Measurements from ENCODE around the gene PTPN14.

DNA sequence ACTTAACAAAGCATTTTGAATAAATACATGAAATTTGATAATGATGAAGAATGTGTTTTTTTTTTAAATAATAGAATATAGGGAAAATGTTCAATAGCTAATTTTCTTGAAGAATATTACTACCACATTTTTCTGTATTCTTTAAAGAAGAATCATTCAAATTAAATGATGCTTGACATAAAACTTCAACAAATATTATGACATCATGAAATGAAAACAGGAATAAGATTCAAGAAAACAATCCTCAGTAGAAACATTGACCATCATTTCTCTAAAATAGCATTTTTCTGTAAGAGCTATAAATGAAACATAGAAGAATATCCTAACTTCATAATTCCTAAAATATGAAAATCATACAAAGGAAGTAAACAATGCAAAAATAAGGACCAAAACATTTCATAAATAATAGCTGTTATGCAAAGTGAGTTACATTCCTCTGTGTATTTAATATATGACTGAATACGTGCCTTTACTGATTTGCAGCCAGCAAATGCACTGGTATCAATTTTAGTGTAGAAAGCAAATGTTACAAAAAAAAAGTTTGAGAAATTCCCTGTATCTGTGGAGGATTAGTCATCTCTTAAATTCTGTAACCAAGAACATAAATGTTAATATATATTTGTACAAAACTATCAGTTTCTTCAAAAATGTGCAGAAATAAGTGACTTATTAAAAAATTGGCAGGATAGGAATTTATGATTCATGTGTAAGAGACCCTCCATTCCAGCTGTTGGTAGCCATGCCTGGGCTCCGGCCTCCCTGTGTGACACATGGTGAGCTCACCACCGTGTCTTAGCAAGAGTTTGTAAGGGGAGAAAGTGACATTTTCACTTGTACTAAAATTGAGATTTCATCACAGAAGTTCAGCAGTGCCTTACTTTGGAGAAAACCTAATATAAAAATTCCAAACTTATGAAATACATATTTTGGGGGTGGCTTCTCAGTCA lies 15.0 kb upstream of the PTPN14 start:
- TF ChIP-seq, protein P1, sequence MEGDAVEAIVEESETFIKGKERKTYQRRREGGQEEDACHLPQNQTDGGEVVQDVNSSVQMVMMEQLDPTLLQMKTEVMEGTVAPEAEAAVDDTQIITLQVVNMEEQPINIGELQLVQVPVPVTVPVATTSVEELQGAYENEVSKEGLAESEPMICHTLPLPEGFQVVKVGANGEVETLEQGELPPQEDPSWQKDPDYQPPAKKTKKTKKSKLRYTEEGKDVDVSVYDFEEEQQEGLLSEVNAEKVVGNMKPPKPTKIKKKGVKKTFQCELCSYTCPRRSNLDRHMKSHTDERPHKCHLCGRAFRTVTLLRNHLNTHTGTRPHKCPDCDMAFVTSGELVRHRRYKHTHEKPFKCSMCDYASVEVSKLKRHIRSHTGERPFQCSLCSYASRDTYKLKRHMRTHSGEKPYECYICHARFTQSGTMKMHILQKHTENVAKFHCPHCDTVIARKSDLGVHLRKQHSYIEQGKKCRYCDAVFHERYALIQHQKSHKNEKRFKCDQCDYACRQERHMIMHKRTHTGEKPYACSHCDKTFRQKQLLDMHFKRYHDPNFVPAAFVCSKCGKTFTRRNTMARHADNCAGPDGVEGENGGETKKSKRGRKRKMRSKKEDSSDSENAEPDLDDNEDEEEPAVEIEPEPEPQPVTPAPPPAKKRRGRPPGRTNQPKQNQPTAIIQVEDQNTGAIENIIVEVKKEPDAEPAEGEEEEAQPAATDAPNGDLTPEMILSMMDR (conservative IDR thresholded peaks at IDR 0.05 in 1 of 2, IDR thresholded peaks at IDR 0.05 in 1 of 2; ENCODE audit: extremely low read depth in 1 of 2, insufficient read depth in 1 of 2, low read depth in 1 of 2, low read length in 2 of 2), result no peak
- TF ChIP-seq EZH2 (IDR thresholded peaks at IDR 0.05; ENCODE audit: borderline replicate concordance, low read length), result no peak
